Hepatocyte (in vitro differentiated cells): ENCODE results near the gene ENAH. TPM values are rescaled to one million over a fixed set of nuclear protein-coding genes. Genes with fewer than 3 reads are reported as not detected.
A peak's percentile ranks its signal among the peaks of the same experiment; 100 is the strongest.

Source experiments
- DNase-seq: peaks from one replicate; pipeline ENCODE4 v3.0.0-alpha.2; 2016; ENCODE audit warnings: low spot score
- H2AFZ ChIP-seq: fragments of 200-600 bp; sonication (generic); 2 replicates; pipeline ENCODE4 v1.6.0; 2016; ENCODE audit warnings: antibody characterized with exemption, mild to moderate bottlenecking
- H3K27ac ChIP-seq: fragments of 200-600 bp; sonication (generic); 2 replicates; pipeline ENCODE4 v1.5.1; 2016; ENCODE audit warnings: mild to moderate bottlenecking
- H3K27me3 ChIP-seq: fragments of 200-600 bp; sonication (generic); 2 replicates; pipeline ENCODE4 v1.6.1; 2016
- H3K36me3 ChIP-seq: fragments of 200-600 bp; sonication (generic); replicated peaks from 2 replicates; pipeline ENCODE4 v1.5.1; 2016; ENCODE audit warnings: low read depth; ENCODE audit not compliant: insufficient read depth
- H3K4me1 ChIP-seq: fragments of 200-600 bp; sonication (generic); 2 replicates; pipeline ENCODE4 v1.5.1; 2016; ENCODE audit warnings: mild to moderate bottlenecking, moderate library complexity; ENCODE audit not compliant: insufficient read depth
- H3K4me2 ChIP-seq: fragments of 200-600 bp; sonication (generic); 2 replicates; pipeline ENCODE4 v1.6.0; 2016
- H3K4me3 ChIP-seq: fragments of 200-600 bp; sonication (generic); 2 replicates; pipeline ENCODE4 v1.5.1; 2016; ENCODE audit warnings: mild to moderate bottlenecking
- H3K79me2 ChIP-seq: fragments of 200-600 bp; sonication (generic); 2 replicates; pipeline ENCODE4 v1.6.0; 2017; ENCODE audit warnings: mild to moderate bottlenecking
- H3K9me2 ChIP-seq: fragments of 200-600 bp; sonication (generic); replicated peaks from 2 replicates; pipeline ENCODE4 v1.6.0; 2017; ENCODE audit warnings: mild to moderate bottlenecking; ENCODE audit not compliant: insufficient read depth
- H3K9me3 ChIP-seq: fragments of 200-600 bp; sonication (generic); 2 replicates; pipeline ENCODE4 v1.5.1; 2016; ENCODE audit warnings: low read depth, mild to moderate bottlenecking
- H4K20me1 ChIP-seq: fragments of 200-600 bp; sonication (generic); 2 replicates; pipeline ENCODE4 v1.6.0; 2016; ENCODE audit warnings: mild to moderate bottlenecking; ENCODE audit not compliant: insufficient read depth, poor library complexity, severe bottlenecking
- EZH2 ChIP-seq: fragments of 200-600 bp; sonication (generic); IDR thresholded peaks from 2 replicates; pipeline ENCODE4 v1.6.1; 2016; ENCODE audit warnings: antibody characterized with exemption, mild to moderate bottlenecking, borderline replicate concordance
- EZH2phosphoT487 ChIP-seq: fragments of 200-600 bp; sonication (generic); IDR thresholded peaks from one replicate; pipeline ENCODE4 v1.6.1; 2018; ENCODE audit warnings: antibody characterized with exemption, mild to moderate bottlenecking, low read depth, moderate library complexity; ENCODE audit not compliant: unreplicated experiment, severe bottlenecking
- WGBS: methylation state at CpG from one replicate; pipeline ENCODE4 v1.1.6; 2016; ENCODE audit warnings: low lambda C conversion rate; ENCODE audit errors: missing lambda C conversion rate; 5-methylcytosine and 5-hydroxymethylcytosine counted together
- polyA plus RNA-seq: library from polyadenylated mRNA; unstranded; fragments of >200 nt; fragmentation: Nextera tagmentation; extraction: Ambion mirVana; gene quantifications from 2 replicates; pipeline ENCODE4 v1.2.1, GENCODE V29; 2016
- total RNA-seq: library from RNA; depleted of rRNA; stranded (reverse); fragments of >200 nt; gene quantifications from 2 replicates; pipeline ENCODE4 v1.2.3, GENCODE V29; 2014
- TF ChIP-seq, protein P1 (sequence below): fragments of 200-600 bp; sonication (generic); IDR thresholded peaks from 2 replicates; pipeline ENCODE4 v1.5.1; 2016; ENCODE audit warnings: antibody characterized with exemption, mild to moderate bottlenecking; ENCODE audit not compliant: poor library complexity

ENAH gene
- total and polyA plus RNA-seq, 2 experiments from 2014 or later = 51.3 to 115 TPM

DNA sequence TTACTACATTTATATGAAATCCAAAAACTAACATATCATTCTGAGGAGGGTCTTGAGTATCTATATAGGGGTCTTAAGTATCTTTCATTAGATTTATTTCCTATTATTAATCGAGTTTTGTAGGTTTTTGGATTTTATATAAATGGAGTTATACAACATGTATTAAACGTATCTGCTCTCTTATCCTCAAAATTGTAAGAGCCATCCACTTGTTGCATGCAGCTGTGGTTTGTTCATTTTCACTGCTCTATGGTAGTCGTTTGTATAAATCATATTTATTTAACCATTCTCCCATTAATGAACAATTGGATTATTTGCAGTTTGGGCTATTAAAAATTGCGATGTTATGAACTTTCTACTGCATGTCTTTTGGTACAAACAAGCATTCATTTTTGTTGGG, 97.1 kb downstream of the ENAH start:
- WGBS = 96% methylated on average over 4 of the region's 4 CpGs
- Histone ChIP-seq H4K20me1 (no peaks in the 10 kb centered on the region), H3K79me2 (peaks cover 57% of the 10 kb centered on the region)

DNA sequence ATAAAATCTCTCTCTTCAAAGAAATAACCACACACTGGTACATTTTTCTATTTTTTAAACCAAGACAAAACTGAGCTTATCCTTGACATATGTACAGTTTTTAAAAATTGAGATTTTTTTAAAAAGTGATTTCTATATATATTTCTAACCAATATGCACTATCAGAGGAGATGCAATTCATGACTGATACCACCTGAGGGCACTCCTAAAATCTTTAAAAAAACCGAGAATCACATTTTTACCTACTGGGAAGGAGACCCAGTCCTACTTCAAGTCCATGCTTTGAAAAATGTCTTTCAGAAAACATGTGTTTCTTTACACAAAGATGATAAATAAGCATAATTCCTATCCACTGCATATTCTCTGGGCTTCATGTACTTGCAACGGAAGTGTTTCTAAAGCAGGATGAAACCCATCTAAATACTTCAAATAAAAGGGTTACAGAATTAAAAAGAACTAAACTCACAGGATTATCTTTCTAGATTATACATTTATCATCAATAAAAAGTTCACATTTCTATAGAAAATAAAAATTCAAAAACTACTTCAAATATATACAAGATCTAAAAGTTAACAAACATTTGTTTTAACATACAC, 98.6 kb downstream of the ENAH start:
- Histone ChIP-seq H3K27me3 (no peaks in the 10 kb centered on the region), H2AFZ (no peak overlapping the region), H3K9me2 (no peaks in the 10 kb centered on the region), H3K27ac (no peak overlapping the region), H3K4me1 (no peaks in the 10 kb centered on the region), H3K4me3 (no peak overlapping the region), H4K20me1 (no peaks in the 10 kb centered on the region), H3K36me3 (no peaks in the 10 kb centered on the region), H3K4me2 (no peak overlapping the region), H3K9me3 (peaks cover 5% of the 10 kb centered on the region), H3K79me2 (peaks cover 58% of the 10 kb centered on the region)
- peak; percentile 19 for DNase-seq
- 66% methylated on average over 2 of the region's 2 CpGs for WGBS
- TF ChIP-seq, protein P1, sequence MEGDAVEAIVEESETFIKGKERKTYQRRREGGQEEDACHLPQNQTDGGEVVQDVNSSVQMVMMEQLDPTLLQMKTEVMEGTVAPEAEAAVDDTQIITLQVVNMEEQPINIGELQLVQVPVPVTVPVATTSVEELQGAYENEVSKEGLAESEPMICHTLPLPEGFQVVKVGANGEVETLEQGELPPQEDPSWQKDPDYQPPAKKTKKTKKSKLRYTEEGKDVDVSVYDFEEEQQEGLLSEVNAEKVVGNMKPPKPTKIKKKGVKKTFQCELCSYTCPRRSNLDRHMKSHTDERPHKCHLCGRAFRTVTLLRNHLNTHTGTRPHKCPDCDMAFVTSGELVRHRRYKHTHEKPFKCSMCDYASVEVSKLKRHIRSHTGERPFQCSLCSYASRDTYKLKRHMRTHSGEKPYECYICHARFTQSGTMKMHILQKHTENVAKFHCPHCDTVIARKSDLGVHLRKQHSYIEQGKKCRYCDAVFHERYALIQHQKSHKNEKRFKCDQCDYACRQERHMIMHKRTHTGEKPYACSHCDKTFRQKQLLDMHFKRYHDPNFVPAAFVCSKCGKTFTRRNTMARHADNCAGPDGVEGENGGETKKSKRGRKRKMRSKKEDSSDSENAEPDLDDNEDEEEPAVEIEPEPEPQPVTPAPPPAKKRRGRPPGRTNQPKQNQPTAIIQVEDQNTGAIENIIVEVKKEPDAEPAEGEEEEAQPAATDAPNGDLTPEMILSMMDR = peak; percentile 61
- TF ChIP-seq EZH2 (no peak), EZH2phosphoT487 (no peak)

More for the DNA sequence above, 97.1 kb downstream of the ENAH start:
- H3K4me1 ChIP-seq = no peaks in the 10 kb centered on the region
- no peak for DNase-seq
- H3K36me3 ChIP-seq = no peaks in the 10 kb centered on the region
- H2AFZ ChIP-seq = no peak overlapping the region
- no peak overlapping the region for H3K4me3 ChIP-seq
- no peaks in the 10 kb centered on the region for H3K9me2 ChIP-seq
- H3K27ac ChIP-seq = no peak overlapping the region
- H3K9me3 ChIP-seq = peaks cover 5% of the 10 kb centered on the region
- no peaks in the 10 kb centered on the region for H3K27me3 ChIP-seq
- TF ChIP-seq EZH2 (no peak), EZH2phosphoT487 (no peak)
- TF ChIP-seq, protein P1 = no peak
- H3K4me2 ChIP-seq = no peak overlapping the region

DNA sequence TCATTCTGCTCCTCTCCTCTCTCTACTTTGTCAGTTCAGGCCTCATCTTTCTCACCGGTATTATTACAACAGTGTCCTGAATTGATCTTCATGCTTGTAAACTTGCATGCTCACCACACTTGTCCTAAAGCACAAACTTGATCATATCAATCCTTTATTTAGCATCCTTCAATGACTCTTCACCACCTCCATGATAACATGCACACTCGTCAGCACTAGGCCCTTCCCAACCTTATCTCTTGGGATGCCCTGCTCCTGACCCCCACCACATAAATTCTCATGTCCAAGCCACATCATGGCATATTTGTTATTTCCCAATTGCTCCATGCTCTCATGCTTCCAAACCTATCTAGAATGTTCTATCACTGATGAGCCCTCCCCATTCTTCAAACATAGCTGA, 103.1 kb downstream of the ENAH start:
- 98% methylated on average over 2 of the region's 2 CpGs for WGBS
- Histone ChIP-seq H3K9me3 (no peaks in the 10 kb centered on the region), H3K79me2 (peaks cover 49% of the 10 kb centered on the region), H3K27ac (no peak overlapping the region), H3K27me3 (no peaks in the 10 kb centered on the region), H3K4me2 (no peak overlapping the region), H3K4me3 (no peak overlapping the region), H3K4me1 (no peaks in the 10 kb centered on the region), H2AFZ (no peak overlapping the region), H3K9me2 (no peaks in the 10 kb centered on the region), H4K20me1 (no peaks in the 10 kb centered on the region), H3K36me3 (no peaks in the 10 kb centered on the region)
- TF ChIP-seq, protein P1 = no peak
- no peak for TF ChIP-seq EZH2phosphoT487
- TF ChIP-seq EZH2 = no peak
- DNase-seq = no peak
